Endometrial microvascular endothelial cells (primary cell): ENCODE measurements around the gene BLTP3B. TPM values are rescaled to one million over a fixed set of nuclear protein-coding genes. Genes with fewer than 3 reads are reported as not detected.
"Not testable (repeated sequence)": the region's sequence is repeated elsewhere in the genome, so short reads cannot be mapped to it uniquely, and the experiment has no call there.

Experiments used
- in situ Hi-C: cut with HindIII; loops from 2 replicates; pipeline ENCODE4 v1.10.0; 2017; ENCODE audit warnings: low sequenced_read_pairs, low pct_unique_long_range_greater_than_20kb; ENCODE audit errors: inconsistent ontology term
- total RNA-seq: library from RNA; depleted of rRNA; stranded (reverse); fragments of >200 nt; gene quantifications from one replicate; pipeline ENCODE4 v1.2.3, GENCODE V29; 2015; ENCODE audit errors: inconsistent ontology term

BLTP3B gene
- 15.6 TPM for total RNA-seq

GRCh38 chr12:100142851-100143559 lies at the start of gene BLTP3B:
TSS of gene BLTP3B (minus strand) at chr12:100142874. CDS start at chr12:100142635, 239 bp downstream.
- in situ Hi-C loops: no loop called here

DNA sequence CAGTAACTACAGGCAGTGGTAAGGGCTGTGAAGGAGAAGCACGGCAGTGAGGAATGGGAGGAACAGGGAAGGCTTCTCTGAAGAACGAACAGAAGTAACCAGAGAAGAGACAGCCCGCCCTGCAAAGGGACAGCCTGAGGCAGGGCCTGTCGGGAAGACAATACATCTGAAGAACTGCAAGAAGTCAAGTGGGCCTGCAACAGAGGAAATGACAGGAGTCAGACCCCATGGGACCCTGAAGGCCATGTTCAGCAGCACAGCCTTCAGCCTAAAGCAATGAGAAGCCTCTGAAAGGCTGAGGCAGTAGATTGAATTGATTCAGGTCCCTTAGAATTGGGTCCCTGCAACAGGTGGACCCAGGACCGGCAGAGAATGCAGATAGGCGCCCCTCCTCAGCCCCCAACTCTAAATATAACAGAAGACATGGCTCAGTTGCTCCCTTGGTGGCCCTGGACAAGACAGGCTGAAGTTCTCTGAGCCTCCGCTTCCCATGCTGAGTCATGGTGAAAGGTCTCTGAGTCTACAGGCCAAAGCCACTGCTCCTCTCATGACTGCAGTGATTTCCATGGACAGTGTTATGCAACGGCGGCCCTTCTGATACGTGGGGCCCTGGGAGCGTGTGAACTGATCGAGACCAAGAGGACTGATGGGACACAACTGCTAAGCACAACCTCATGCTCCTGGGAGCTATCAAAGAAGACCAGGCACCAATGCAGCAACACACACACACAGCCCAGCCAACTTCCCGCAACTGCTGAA lies 47.1 kb upstream of the BLTP3B start:
- in situ Hi-C loops: no loop called here

DNA sequence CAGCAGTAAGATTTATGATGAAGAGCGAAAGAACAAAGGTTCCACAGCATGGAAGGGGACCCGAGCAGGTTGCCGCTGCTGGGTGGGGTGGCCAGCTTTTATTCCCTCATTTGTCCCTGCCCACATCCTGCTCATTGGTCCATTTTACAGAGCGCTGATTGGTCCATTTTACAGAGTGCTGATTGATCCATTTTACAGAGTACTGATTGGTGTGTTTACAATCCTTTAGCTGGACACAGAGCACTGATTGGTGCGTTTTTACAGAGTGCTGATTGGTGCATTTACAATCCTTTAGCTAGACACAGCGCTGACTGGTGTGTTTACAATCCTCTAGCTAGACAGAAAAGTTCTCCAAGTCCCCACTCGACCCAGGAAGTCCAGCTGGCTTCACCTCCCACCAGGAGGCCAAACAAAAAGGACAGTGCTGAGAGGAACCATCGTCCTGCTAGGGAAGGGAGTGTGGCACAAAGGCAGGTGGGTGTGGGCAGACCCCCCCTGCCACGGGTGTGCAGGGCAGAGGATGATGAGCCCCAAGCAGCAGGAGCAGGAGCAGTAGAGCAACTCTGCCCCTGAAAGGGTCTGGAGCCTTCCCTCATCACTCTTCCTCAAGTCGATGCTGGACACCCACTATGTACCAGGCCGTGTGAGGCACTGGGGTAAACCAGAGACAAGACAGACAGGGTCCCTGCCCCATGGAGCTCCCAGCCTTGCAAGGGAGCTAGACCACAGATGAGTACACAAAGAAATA lies 46.4 kb upstream of the BLTP3B start:
- in situ Hi-C loops: not testable (repeated sequence)

- in situ Hi-C loops: no loop called here
These were observed 45.3 kb upstream of the BLTP3B start for GRCh38 chr12:100187857-100188519.

GRCh38 chr12:100187068-100187467 lies 44.4 kb upstream of the BLTP3B start:
- in situ Hi-C loops: no loop called here

- in situ Hi-C loops: no loop called here
These were observed 43.4 kb upstream of the BLTP3B start for GRCh38 chr12:100186071-100186470.

DNA sequence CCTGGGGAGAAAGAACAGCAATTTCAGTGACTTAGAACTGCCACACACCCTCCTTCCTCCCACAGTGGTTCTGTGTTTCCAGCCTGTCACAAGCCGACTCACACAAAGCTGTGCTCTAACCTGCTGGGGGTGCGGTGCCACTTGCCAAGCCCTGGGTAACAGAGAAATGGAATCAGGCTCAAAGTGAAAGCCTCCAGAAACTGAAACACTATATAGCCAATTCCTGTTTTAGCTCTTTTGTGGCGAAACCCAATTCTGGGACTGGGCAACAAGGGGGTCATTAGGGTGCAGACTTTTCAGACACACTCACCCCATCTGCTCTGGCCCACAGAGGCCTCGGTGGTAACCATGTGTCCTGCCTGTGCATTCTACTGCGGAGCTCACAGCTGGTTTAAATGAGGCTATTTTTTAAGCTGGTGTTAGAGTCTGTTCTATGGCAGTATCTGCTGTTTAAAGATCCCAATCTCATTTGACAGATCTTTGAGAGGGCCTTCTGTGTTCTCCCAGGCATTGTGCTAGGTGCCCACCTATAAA lies 42.8 kb upstream of the BLTP3B start:
- in situ Hi-C loops: no loop called here

DNA sequence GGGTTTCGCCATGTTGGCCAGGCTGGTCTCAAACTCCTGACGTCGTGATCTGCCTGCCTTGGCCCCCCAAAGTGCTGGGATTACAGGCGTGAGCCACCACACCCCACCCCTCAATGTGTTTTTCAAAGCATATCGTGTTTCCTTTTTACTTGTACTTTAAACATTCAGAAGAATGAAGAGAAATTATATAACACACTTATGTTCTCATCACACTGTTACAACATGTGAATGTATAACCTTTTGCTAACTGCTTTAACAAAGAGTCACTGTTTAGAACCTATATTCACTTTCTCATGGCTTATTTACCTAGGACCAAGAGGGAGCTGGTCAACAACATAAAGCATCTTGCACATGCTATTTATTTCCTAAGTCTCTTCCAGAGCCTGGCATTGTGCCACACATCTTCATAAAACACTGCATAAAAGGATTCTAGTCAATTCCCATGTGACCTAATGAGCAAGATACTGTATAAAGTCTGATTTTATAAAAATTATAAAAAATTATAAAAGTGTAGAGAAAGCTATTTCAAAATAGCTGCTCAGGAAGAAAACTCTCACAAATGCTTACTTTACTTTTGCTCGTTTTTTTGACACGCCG lies 42.0 kb upstream of the BLTP3B start:
- in situ Hi-C loops: no loop called here

GRCh38 chr12:100179252-100179651 lies 36.6 kb upstream of the BLTP3B start:
- in situ Hi-C loops: no loop called here

DNA sequence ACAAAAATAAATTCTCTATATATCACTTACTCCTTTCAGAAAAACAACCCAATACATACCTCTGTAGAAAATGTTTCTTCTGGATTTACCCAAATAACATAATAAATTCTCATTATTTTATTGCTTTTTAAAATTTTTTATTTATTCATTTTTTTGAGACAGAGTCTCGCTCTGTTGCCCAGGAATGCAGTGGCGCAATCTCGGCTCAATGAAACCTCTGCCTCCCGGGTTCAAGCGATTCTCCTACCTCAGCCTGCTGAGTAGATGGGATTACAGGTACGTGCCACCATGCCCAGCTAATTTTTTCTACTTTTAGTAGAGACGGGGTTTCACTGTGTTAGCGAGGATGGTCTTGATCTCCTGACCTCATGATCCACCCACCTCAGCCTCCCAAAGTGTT lies 33.8 kb upstream of the BLTP3B start:
- in situ Hi-C loops: not testable (repeated sequence)

DNA sequence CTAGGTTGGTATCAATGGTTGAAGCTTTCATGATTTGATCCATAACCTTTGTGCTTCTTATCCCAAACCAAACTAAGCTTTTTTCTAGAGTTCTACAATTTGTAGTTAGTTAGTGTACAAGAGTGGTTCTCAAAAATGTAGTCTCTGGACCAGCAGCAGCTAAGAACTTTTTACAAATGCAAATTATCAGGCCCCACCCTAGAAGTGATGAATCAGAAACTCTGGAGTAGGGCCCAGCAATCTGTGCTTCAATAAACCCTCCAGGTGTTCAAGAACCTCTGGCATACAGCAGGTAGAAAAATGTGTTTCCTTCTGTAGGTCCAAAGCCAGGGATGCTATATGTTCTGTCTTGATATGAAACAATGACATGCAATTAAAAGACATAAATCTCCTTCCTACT lies 31.8 kb upstream of the BLTP3B start:
- in situ Hi-C loops: no loop called here

DNA sequence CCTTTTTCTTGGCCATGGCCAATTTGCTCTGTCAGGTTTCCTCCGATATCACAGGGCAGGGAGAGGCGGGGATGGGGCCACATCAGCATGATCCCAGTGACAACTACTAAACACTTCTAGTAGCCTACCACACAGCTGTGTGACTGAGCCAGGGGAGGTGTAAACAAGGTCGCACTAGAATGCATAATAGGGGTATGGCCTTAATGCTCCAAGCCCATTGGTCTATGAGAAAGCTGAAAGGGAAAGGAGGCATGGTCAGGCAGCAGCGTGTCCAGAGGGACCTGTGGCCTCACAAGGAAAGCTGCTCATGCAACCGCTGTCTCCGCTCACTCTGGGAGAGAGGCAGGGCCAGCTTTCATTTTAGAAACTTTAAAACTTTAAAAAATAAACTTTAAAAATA lies 30.4 kb upstream of the BLTP3B start:
- in situ Hi-C loops: no loop called here

DNA sequence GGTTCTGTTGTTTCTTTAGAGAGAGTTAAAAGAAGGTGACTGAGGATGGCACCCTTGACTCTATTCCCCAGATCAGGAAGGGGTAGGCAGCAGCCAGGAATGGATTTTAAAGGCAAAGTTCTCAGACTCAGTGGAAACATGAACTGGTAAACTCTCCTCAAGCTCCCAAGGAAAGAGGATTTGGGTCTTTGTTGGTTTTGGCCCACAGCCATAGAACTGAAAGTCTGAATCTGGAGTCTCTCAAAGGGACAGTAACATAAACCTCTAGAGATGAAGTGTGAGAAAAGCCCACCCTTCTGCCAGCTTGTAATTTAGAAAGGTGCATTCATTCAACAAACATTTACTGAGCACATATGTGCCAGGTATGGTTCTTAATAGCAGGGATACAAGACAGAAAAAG lies 28.6 kb upstream of the BLTP3B start:
- in situ Hi-C loops: no loop called here

GRCh38 chr12:100170313-100170858 lies 27.7 kb upstream of the BLTP3B start:
- in situ Hi-C loops: no loop called here

GRCh38 chr12:100169345-100169744 lies 26.7 kb upstream of the BLTP3B start:
- in situ Hi-C loops: no loop called here

DNA sequence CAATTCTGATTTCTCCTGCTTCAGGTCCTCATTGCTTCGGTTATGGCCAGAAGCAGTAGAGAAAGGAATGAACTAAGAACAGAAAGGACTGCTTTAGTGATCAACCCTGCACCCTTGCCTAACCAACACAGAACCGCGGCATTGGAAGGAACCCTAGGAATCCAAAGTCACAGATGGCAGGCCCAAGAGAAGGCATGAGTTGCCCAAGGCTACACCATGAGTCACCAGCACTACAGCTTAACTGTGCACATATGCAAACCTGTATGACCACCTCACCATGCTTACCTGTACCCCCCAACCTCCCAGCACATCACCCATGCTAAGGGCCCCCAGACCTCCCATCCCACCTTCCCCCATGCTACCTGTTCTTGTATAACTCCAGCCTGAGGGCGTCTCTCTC lies 25.9 kb upstream of the BLTP3B start:
- in situ Hi-C loops: no loop called here

DNA sequence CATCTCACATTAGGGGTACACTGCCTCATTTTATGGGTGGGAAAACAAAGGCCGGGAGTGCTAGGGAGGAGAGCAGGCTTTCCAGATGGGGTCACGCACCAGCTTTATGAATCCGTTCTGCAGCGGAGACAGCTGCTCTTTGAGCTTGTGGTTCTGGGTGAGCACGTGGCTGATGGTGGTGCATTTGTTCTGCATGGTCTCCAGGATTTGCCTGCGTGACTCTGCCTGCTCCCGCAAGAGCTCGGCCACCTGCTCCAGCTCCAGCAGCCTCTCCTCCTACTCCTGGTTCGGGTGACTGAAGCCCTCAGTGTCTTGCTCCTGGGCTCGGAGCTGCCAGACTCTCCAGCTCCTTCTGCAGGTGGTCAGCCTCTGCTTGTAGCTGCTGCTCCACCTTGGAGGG lies 23.6 kb upstream of the BLTP3B start:
- in situ Hi-C loops: no loop called here

- in situ Hi-C loops: no loop called here
These were observed 22.7 kb upstream of the BLTP3B start for GRCh38 chr12:100165356-100165755.
